ENCODE results near the gene NSUN2. TPM values are rescaled to one million over a fixed set of nuclear protein-coding genes. Genes with fewer than 3 reads are reported as not detected.

The NSUN2 gene
- total RNA-seq, result 32.7 and 39.4 TPM in 2 replicates

DNA sequence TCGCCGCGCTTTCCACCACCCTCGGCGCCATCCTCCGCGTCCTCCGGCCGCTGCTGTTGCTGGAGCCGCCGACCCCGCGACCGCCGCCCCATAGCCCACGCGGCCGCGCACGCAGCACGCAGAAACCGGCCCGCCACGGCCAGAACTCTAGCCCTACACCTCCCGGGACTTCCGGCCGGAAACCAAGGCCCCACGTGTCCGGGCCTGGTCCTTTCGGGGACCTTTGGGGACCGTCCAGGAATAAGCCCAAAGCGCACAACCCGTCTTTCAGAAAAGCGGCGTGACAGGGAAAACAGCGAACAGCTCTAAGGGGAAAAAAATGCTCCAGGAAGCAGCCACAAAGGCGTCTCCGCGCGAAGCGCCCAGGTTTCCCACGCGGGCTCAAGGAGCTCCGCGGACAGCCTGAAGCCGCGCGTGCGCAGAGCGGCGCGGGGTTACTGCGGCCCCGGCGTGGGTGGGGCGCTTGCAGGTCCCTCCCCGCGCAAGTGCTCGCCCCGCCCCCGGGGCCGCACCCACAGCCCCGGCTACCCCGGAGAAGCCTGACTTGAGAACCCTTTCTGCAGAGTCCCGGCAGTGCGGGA lies at the start of gene NSUN2, which contains the start of gene SRD5A1:
NSUN2 (minus strand) TSS at position 157 of the 581 bp plus-strand sequence; CDS start at position 92, 65 bp downstream.
SRD5A1 (plus strand) TSS at position 553 of the 581 bp plus-strand sequence. CDS start 137 bp downstream, outside the sequence.
- peak; percentile 99 for DNase-seq (ENCODE audit: insufficient read length, low spot score, missing footprints)
- H3K36me3 ChIP-seq (ENCODE audit: insufficient read depth, low read length), result peaks cover 26% of the 10 kb centered on the region
- peak within 1 kb of the TSS; percentile 99 for H3K27ac ChIP-seq (ENCODE audit: low read depth, low read length)
- peaks cover 20% of the 10 kb centered on the region for H4K20me1 ChIP-seq (ENCODE audit: insufficient read depth, low read length)
- no peaks in the 10 kb centered on the region for H3K9me3 ChIP-seq (ENCODE audit: low read depth, low read length)
- H2AFZ ChIP-seq (ENCODE audit: low read length), result peak within 1 kb of the TSS; percentile 95
- H3K27me3 ChIP-seq (ENCODE audit: insufficient read depth, low read length), result no peaks in the 10 kb centered on the region
- peak within 1 kb of the TSS; percentile 90 for H3K4me3 ChIP-seq (ENCODE audit: insufficient read depth, low read length)
- peaks cover 92% of the 10 kb centered on the region for H3K79me2 ChIP-seq (ENCODE audit: insufficient read depth, low read length)
- H3K4me2 ChIP-seq (ENCODE audit: insufficient read depth, low read length), result peak within 1 kb of the TSS; percentile 98
- H3K4me1 ChIP-seq (ENCODE audit: insufficient read depth, low read length), result peaks cover 11% of the 10 kb centered on the region
- TF ChIP-seq, protein P1, sequence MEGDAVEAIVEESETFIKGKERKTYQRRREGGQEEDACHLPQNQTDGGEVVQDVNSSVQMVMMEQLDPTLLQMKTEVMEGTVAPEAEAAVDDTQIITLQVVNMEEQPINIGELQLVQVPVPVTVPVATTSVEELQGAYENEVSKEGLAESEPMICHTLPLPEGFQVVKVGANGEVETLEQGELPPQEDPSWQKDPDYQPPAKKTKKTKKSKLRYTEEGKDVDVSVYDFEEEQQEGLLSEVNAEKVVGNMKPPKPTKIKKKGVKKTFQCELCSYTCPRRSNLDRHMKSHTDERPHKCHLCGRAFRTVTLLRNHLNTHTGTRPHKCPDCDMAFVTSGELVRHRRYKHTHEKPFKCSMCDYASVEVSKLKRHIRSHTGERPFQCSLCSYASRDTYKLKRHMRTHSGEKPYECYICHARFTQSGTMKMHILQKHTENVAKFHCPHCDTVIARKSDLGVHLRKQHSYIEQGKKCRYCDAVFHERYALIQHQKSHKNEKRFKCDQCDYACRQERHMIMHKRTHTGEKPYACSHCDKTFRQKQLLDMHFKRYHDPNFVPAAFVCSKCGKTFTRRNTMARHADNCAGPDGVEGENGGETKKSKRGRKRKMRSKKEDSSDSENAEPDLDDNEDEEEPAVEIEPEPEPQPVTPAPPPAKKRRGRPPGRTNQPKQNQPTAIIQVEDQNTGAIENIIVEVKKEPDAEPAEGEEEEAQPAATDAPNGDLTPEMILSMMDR (IDR thresholded peaks at IDR 0.05; ENCODE audit: extremely low read depth, low read depth, low read length), result no peak

DNA sequence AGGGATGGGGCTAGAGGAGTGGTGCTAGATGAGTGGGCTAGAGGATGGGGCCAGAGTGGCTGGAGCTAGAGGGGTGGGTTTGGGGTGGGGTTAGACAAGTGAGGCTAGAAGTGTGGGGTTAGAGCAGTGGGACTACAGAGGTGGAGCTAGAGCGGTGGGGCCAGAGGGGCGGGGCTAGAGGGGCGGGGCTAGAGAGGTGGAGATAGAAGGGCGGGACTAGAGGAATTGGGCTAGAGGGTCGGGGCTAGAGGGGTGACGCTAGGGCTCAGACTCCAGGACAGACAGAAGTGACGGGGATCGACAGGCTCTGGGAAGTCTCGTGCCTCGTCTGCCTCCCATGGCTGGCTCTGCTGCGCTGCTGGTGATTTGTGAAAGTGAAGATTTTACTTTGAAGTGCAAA lies 49.4 kb upstream of the NSUN2 start:
- TF ChIP-seq, protein P1 (IDR thresholded peaks at IDR 0.05; ENCODE audit: extremely low read depth, low read depth, low read length), result no peak
- no peaks in the 10 kb centered on the region for H3K27me3 ChIP-seq (ENCODE audit: insufficient read depth, low read length)
- no peak overlapping the region for H3K4me2 ChIP-seq (ENCODE audit: insufficient read depth, low read length)
- no peak overlapping the region for H2AFZ ChIP-seq (ENCODE audit: low read length)
- no peaks in the 10 kb centered on the region for H3K4me1 ChIP-seq (ENCODE audit: insufficient read depth, low read length)
- no peak overlapping the region for H3K27ac ChIP-seq (ENCODE audit: low read depth, low read length)
- no peaks in the 10 kb centered on the region for H3K9me3 ChIP-seq (ENCODE audit: low read depth, low read length)
- DNase-seq (ENCODE audit: insufficient read length, low spot score, missing footprints), result peak; percentile 32
- no peak overlapping the region for H3K4me3 ChIP-seq (ENCODE audit: insufficient read depth, low read length)
- H3K36me3 ChIP-seq (ENCODE audit: insufficient read depth, low read length), result no peaks in the 10 kb centered on the region
- H3K79me2 ChIP-seq (ENCODE audit: insufficient read depth, low read length), result no peaks in the 10 kb centered on the region
- no peaks in the 10 kb centered on the region for H4K20me1 ChIP-seq (ENCODE audit: insufficient read depth, low read length)

DNA sequence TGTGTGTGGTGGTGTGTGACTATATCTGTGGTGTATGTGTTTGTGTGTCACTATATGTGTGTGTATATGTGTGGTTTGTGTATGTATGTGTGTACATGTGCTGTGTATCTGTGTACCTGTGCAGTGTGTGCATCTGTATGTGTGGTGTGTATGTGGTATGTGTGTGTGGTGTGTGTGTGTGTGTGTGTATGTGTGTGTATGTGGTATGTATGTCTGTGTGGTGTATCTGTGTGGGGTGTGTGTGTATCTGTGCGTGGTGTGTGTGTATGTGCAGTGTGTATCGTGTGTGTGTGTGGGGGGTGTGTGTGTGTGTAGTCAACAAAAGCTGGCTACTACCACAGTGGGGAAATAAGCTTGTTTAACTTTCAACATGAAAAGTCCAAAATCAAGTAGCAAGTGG lies 48.8 kb upstream of the NSUN2 start:
- TF ChIP-seq, protein P1 (IDR thresholded peaks at IDR 0.05; ENCODE audit: extremely low read depth, low read depth, low read length), result no peak
- H3K4me1 ChIP-seq (ENCODE audit: insufficient read depth, low read length), result no peaks in the 10 kb centered on the region
- no peak overlapping the region for H2AFZ ChIP-seq (ENCODE audit: low read length)
- H3K9me3 ChIP-seq (ENCODE audit: low read depth, low read length), result no peaks in the 10 kb centered on the region
- H3K27ac ChIP-seq (ENCODE audit: low read depth, low read length), result no peak overlapping the region
- H3K36me3 ChIP-seq (ENCODE audit: insufficient read depth, low read length), result no peaks in the 10 kb centered on the region
- H3K4me2 ChIP-seq (ENCODE audit: insufficient read depth, low read length), result no peak overlapping the region
- H3K27me3 ChIP-seq (ENCODE audit: insufficient read depth, low read length), result no peaks in the 10 kb centered on the region
- no peaks in the 10 kb centered on the region for H3K79me2 ChIP-seq (ENCODE audit: insufficient read depth, low read length)
- DNase-seq (ENCODE audit: insufficient read length, low spot score, missing footprints), result no peak
- no peaks in the 10 kb centered on the region for H4K20me1 ChIP-seq (ENCODE audit: insufficient read depth, low read length)
- H3K4me3 ChIP-seq (ENCODE audit: insufficient read depth, low read length), result no peak overlapping the region

DNA sequence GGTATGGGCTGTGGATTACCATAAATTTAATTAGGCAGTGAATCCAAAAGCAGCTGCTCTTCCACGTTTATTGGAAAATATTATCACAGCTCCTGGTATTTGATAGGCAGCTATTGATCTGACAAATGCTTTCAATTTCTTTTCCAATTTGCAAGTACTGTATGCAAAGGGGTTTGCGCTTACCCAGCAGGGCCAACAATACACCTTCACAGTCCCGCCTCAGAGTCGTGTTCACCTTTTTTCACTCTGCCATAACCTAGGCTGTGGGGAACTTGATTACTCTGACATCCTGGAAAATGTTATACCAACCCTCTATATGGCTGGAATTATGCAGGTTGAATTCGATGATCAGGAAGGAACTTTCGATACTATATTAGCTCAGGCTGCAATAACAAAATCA lies 48.1 kb upstream of the NSUN2 start:
- TF ChIP-seq, protein P1 (IDR thresholded peaks at IDR 0.05; ENCODE audit: extremely low read depth, low read depth, low read length), result no peak
- DNase-seq (ENCODE audit: insufficient read length, low spot score, missing footprints), result no peak

More for the DNA sequence above, 48.1 kb upstream of the NSUN2 start:
- Histone ChIP-seq H3K27me3 (ENCODE audit: insufficient read depth, low read length) (no peaks in the 10 kb centered on the region), H4K20me1 (ENCODE audit: insufficient read depth, low read length) (no peaks in the 10 kb centered on the region), H3K9me3 (ENCODE audit: low read depth, low read length) (no peaks in the 10 kb centered on the region), H3K4me1 (ENCODE audit: insufficient read depth, low read length) (no peaks in the 10 kb centered on the region), H3K4me3 (ENCODE audit: insufficient read depth, low read length) (no peak overlapping the region), H3K27ac (ENCODE audit: low read depth, low read length) (no peak overlapping the region), H2AFZ (ENCODE audit: low read length) (no peak overlapping the region), H3K4me2 (ENCODE audit: insufficient read depth, low read length) (no peak overlapping the region), H3K79me2 (ENCODE audit: insufficient read depth, low read length) (no peaks in the 10 kb centered on the region), H3K36me3 (ENCODE audit: insufficient read depth, low read length) (no peaks in the 10 kb centered on the region)

All from osteoblast (primary cell).